Measurements from ENCODE around the gene GLRA3.
A peak's percentile ranks its signal among the peaks of the same experiment; 100 is the strongest.
"Not testable (repeated sequence)": the region's sequence is repeated elsewhere in the genome, so short reads cannot be mapped to it uniquely, and the experiment has no call there.

Gene GLRA3

DNA sequence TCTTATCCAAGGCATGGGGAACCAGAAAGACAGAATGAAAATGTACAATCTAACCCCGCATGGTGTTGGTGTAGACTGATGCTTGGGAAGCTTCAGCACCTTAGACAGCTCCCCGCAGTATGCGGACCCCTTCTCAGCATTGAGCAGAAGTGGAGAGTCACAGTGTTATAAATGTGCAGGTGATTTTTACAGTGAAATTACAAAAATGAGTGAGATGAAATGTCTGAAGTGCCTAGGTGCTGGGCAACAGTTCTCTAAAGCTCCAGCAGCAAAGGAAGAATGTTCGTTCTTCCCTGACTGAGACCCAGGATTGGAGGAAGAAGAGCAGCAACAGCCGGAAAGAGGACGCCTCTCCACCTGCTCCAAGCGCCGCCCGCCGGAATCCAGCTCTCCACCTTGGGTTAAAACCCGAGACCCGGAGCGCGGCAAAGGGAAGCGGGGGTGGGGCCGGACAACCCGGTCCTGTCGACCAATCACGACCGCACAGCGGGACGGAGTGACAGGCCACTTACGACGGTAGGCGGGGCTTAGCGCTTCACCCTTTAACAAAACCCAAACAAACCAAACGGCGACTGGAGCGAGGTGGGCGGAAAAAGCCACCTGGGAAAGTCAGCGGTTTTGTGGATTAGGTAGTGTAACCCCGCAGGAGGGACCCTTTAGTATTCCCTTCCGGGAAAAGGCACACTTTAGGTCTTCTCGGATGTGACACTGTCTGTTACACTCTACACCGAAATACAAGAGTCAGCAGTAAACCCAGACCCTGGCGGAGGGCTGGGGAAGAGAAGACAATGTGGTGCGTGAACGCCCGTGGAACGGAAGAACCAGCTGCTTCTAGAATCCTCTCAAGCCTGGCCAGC is at the start of gene GLRA3:
Gene GLRA3, minus strand, starts transcription at position 403 of the 857 bp plus-strand sequence. CDS start 436 bp downstream, outside the sequence.
- DNase-seq, result peak; percentile 73

DNA sequence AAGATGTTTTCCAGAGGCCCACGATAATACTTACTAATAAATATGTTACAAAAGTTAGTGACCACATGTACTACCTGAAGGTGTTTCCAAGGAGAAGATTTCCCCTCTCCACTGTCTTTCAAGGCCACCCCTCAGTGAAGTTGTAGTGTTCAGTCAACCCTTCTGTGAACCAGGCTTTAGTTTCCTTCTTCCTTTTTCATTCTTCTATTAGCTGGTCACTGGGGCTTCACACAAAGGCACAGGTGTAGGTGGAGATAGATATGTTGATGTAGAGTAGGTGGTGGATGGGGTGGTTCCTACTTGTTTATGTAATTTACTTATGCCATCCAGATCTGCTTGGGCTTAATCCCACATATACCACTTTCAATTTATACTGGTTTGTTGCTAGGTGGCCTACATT is 45.9 kb upstream of the GLRA3 start:
- no peak for DNase-seq

DNA sequence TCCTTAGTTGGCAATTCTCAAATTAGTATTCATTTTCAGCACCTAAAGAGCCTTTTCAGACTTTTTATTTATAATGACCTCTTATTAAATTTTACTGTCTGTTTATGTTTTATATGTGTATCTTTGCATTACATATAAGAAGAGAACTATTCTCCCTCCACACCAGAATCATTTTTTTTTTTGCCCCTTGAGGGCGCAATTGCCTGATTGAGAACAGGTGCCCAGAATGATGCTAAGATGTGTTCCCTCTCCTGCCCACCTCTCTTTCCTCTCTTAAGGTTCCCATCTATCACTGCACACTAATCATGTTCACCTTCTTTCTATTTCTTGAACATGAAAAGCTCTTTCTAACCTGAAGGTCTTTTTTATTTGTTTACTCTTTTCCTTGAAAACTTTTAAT is 44.9 kb upstream of the GLRA3 start:
- no peak for DNase-seq

DNA sequence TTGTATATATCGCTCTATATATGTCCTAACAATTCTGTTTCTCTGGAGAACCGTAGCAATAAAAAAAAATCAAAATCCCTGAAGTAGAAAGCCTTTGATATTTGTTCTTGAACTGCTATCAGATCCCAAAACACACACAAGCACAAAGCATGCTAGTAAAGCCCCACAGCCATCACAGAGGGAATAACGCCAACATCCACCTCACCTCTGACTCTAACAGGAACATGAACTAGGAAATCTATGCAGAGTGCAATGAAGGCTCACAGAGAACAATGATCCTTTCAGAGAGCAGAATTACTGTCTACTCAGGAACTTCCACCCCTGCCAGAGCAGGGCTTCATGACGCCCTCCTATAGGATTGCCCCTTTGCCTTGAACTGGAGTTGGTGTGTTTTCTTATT is 44.1 kb upstream of the GLRA3 start:
- DNase-seq, result not testable (repeated sequence)

DNA sequence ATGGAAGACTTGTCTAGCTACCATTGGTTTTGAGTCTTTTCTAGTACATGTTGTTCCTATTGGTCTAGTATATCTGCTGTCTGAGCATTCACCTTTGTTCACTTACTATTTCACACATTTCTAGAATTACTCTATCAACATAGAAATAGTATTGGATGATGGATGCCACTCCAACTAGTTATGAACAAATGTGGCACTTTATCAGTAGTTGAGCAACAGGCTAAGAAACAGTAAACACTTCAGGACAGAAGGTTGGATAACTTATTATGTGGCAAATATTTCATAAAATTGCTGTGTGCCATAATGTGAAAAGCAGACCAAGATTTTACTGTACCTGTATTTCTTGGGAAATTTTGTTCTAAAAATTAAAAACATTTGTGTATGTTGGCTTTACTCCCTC is 42.4 kb upstream of the GLRA3 start:
- no peak for DNase-seq

DNA sequence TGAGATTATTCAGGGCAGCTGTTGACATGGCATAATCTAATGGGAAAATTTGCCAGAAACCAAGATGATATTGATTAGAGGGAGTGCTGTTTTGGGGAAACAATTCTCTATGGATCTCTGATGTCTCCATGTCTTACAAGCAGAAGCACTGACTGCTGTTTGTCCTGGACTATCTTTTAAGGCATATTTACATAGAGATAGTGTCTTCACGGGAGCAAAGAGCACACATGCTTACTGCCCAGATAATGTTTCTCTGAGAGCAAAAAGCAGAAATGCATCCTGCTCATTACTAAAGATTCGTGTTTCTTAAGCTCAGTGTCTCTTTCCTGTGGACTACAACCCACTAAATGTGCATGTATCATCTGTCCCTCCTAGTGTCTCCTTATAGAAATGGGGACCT is 41.3 kb upstream of the GLRA3 start:
- no peak for DNase-seq

DNA sequence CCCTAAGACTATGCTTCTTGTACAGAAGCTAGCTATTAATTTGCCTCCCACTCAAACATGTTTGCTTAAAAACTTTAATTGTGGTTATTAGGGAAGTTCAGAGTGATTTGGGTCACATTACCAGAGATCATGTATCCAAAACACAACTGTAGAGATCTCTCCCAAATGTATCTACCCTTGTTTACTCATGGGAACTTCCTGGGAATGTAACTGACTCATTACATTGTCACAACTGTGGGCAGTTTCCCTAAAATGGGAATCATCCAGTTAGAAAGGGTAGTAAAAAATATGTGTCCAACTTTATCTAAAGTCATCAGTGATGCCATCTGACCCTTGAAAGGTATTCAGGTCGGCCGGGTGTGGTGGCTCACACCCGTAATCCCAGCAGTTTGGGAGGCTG is 40.3 kb upstream of the GLRA3 start:
- DNase-seq, result no peak

DNA sequence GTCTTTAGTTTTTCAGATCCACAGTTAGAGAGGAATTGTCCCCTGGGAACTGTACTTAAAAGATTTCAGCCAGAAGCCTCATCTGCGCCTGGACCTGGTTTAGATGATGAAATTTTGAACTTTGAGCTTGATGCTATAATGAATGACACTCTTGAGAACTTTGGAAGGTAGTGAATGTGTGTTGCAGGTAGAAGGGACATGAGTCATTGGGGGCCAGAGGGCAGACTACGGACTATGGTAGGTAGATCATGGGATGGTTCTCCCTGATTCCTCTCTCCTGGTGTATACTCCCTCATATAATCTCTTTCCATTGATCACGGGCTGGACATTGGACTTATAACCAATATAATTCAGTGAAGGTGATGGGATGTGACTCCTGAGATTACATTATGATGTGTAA is 38.9 kb upstream of the GLRA3 start:
- no peak for DNase-seq

DNA sequence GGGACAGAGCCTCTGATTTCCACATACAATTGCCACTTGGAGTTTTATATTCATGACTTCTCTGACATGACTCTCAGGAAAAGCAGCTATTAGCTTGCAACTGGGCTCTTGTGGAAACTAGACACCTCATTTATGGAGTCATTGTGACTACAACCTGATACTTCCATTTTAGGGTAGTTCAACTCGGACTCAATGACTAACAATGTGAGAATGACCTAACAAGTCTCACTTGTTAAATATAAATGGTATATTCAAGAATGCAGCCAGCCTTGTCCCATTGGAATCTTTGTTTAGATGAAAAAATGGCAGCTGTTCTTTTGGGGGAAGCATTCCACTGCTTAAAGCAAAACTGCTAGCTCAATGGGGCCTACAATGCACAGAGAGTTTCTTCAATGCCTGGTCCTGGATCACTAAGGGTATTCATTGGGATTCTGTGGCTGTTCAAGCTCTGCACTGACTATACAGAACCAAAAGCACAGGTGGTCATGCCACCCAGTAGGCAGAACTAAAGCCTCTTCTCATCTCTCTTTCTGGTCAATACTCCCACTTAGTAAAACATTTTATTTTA is 36.5 kb upstream of the GLRA3 start:
- DNase-seq, result no peak

DNA sequence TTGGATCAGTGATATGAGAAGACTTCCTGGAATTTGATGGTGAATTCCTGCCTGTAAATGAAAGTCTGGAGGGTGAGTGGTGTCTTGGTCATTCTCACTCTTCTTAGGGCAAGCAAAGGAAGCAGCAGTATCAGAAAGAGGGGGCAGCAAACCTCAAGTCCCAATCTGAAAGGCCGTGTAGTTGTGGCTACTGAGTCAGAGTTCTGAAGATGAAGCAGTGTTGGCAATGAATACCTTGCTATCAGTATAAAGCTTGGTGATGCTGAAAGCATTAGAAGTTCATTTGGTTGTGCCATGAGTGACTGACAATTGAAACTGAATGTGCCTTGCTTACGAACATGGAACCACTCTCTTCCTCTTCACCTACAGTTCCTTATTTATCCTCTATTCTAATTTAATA is 35.0 kb upstream of the GLRA3 start:
- DNase-seq, result no peak

DNA sequence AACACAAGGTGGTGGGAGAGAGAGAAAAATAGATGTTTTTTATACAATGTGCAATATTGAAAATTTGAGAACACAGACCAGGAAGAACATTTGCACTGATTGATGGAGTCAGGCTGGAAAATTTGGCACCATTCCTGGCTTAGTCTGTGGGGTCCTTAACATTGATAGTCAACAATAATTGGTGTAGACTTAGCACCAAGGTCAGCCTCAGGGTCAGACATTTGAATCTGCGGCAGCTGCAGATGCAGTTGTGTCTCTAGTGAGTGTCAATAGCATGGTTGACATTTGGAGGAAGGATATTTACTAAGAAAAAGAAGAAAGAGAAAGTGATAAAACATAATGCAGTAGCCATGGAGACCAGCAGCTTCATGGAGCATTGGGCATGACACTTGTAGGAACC is 31.5 kb upstream of the GLRA3 start:
- DNase-seq, result no peak

DNA sequence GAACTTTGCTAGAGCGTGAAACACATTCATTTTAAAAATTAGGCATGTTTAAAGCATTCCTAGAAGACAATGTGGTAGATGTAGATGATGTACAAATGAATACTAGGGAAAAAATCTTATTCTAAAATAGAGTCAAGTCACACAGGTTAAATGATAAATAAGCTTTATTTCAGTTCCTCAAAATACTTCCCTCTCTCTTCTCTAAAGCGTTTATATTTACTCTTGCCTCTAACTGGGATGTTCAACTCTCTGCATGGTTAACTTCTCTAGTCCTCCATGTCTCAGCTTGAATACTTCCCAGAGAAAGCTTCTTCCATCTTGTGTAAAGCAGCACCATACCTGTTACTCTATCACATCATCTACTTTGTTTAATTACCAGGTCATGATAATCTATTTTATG is 30.9 kb upstream of the GLRA3 start:
- no peak for DNase-seq

DNA sequence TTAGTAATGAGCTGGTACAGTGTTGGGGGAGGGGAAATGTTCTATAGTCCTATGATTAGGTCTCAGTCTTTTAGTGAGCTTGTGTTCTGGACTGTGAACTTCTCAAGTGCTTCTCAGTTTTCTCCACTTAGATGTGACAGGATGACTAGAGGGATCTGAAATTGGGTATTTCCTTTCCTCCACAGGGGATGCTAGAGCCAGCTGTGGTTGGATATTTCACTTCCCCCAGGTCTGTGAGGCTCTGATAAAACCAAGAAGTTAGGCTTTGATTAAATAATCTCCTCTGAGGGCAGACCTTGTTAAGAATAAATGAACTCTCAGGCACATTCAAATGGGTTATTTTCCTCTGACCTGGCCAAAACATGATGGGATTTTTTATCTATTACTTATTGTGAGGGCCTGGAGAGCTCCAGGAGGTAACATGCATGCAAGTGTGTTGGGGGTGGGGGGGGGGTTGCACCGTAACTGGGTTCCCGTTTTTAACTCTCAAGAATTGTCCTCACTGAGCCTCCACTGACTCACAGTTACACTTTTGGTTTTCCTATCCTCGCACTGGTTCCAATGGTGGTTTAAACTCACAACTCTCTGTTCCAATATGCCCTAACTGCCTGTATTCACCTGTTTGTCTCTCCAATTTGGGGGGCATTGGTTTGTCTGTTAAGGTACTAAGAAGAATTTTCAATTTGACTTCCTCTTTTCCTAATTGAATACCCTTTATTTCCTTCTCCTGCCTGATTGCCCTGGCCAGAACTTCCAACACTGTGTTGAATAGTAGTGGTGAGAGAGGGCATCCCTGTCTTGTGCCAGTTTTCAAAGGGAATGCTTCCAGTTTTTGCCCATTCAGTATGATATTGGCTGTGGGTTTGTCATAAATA is 28.1 kb upstream of the GLRA3 start:
- no peak for DNase-seq

DNA sequence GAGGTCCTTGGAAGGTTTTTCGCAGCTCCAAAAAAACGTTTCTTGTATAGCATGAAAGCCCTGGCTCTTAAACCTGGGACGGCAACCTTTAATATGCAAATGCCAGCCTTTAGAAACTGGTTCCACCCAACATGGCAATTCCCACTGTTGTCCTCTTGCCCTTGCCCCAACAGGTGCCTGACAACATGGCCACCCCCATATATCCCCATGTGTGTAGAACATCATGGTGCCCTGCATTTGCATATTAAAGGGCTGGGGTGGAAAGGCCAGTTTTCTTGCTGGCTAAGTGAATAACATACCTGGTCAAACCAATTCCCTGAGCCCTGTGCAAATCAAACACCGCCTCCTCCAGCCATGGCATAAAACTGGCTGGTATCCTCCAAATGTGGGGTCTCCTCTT is 26.0 kb upstream of the GLRA3 start:
- DNase-seq, result no peak

DNA sequence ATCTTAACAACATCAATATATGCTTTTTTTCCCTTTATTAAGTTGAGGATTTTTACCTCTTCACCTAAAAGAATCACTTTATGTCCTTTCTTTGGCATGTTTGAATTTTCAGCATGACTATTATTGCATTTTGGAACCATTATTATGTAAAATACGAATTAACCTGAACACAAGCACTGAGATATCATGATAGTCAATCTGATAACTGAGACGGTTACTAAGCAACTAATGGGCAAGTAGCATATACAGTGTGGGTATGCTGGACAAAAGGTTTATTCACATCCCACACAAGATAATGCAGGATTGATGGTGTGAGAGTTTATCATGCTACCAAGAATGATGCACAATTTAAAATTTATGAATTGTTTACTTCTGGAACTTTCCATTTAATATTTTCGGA is 24.6 kb upstream of the GLRA3 start:
- DNase-seq, result no peak

DNA sequence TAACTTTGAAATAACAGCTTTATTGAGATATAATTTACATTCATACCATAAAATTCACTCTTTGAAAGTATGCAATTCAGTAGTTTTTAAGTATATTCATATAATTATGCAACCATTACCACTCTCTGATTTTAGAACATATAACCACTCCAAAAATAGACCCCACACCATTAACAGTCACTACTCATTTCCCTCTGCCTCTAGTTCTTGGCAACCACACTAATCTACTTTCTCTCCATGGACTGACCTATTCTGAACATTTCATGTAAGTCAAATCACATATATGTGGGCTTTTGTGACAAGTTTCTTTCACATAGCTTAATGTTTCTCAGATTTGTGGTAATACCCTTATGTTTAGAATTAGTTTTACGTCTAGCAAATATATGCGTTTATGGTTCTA is 19.5 kb upstream of the GLRA3 start:
- no peak for DNase-seq

DNA sequence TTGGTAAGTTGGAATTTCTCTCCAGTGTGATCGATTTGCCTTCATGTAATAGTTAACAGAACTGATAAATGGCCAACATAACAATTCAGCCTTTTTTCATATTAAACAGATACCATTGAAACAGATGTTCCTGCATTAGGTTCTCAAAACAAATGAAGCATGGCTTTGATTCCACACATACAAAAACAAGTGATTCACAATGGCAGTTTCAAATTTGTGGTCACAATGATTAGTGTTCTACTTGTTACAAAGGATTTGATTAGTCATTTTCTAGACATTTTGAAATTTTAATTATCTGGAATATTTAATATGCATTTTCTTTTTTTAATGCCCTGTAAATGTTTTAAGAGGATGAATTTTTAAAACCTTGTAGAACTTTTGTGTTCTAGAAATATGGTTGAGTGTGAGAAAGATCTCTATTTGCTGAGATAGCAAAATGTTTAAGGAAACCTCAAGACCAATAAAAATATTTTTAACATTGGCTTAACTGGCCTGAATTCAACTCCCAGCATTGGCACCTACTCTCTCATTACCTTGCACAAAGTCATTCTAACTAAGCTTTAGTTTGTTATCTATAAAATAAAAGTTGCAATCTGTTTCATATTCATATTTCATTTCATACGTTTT is 18.9 kb upstream of the GLRA3 start:
- no peak for DNase-seq

DNA sequence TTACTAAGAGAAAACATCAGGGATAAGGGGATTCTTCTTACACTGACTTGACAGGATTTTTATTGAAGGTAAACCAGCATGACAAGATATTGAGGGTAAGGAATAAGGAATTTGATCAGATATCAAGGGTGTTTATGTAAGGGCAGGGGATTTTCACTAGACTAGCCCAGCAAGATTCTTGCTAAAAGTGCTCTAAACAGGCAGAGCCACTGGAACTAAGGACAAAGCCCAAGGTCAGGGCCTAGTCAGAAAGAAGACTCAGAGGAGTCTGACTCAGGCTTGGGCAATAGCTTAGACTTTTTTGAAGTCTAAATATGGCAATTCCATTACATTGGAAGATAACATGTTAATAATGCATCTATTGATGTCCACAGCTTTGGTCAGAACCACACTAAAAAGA is 6.5 kb upstream of the GLRA3 start:
- no peak for DNase-seq

DNA sequence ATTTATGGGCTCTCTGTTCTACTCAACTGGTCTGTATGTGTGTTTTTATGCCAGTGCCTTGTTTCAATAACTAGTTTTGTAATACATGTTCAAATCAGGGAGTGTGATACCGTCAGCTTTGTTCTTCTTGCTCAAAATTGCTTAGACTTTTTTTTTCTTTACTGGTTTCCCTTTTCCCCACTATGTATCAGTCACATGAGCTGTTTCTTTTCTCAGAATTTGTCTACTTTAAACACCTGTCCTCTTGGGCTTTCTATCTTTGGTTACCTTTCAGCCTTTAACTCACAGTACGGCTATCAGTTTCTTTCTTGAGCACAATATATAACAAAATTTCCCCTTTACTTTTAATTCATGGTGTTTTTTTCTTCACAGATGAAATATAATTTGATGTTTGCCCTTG is 5.4 kb upstream of the GLRA3 start:
- DNase-seq, result no peak

DNA sequence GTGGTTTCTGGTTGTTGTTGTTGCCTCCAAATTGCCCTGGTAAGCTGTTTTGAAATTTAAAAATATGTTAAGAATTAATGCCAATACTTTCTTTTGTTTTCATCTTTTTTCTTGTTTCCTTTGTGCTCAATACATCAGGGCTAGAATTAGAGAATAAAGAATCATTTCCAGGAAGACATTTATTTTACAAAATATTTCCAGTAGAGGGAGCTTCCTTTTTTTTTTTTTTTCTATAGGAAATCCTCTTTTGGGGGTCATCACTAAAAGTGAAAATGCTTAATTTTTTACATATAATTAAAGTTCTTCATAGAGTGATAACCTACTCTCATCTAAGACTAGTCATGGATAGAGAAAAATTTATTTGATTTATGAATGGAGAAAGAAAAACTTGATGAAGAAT is 2.4 kb downstream of the GLRA3 start:
- DNase-seq, result no peak

DNA sequence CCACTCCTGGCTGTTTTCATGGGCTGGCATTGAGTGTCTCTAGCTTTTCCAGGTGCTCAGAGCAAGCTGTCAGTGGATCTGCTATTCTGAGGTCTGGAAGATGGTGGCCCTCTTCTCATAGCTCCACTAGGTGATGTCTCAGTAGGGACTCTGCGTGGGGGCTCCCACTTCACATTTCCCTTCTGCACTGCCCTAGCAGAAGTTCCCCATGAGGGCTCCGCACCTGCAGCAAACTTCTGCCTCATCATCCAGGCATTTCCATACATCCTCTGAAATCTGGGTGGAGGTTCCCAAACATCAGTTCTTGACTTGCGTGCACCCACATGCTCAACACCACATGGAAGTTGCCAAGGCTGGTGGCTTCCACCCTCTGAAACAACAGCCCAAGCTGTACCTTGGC is 13.8 kb downstream of the GLRA3 start:
- no peak for DNase-seq

DNA sequence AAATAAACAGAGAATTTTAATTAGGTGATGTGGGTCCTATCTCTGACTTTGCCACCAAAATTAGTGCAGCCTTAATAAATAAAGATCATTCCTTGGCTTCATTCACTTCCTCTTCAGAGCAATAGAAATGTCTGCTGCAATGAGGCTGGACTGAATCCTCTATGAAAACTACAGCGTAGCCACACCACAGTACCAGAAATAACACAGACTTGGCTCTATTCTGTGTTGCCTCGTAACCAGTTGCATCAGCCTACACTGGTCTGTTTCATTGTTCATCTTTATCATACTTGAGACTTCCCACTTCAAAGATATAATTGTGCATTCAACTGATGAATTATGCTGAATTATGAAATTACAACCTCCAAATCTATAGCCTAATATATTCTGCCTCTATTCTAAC is 15.8 kb downstream of the GLRA3 start:
- DNase-seq, result no peak

DNA sequence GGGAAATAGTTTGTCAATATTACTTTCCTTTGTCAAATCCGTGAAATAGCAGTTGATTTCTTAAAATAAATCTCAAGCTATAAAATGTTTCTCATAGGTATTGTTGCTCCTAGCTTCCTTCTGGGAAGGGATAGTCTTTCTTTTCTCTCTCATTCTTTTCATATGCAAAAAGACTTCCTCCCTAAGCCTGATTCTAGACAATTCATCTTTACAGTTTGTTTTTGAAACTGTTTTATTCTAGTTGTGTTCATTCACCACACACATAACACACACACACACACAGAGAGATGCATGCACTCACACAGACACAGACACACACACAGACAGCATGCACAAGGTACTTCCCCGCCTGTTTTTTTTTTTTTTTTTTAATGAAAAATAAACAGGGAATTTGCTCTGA is 18.2 kb downstream of the GLRA3 start:
- no peak for DNase-seq

All from right hindlimb (tissue), 1 donor.